Measurements from ENCODE around the gene TRAPPC6A.

The TRAPPC6A gene

DNA sequence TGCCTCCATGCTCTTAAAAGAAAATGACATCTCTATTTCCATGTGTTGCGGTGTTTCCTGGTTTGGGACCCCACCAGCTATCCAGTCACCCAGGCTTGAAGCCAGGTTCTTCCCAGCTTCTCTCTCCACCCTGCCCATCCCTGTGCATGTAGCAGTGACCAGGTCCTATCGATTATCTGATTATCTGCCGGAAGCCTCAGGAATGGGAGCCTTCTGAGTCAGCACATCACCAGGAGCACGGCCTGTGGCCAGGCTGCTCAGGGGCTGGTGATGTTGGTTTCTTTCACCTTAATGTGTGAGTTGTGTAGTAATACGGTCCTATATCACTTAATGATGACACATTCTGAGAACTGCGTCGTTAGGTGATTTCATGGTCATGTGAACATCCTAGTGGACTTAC is 51.4 kb downstream of the TRAPPC6A start:
- DNase-seq: no peak

DNA sequence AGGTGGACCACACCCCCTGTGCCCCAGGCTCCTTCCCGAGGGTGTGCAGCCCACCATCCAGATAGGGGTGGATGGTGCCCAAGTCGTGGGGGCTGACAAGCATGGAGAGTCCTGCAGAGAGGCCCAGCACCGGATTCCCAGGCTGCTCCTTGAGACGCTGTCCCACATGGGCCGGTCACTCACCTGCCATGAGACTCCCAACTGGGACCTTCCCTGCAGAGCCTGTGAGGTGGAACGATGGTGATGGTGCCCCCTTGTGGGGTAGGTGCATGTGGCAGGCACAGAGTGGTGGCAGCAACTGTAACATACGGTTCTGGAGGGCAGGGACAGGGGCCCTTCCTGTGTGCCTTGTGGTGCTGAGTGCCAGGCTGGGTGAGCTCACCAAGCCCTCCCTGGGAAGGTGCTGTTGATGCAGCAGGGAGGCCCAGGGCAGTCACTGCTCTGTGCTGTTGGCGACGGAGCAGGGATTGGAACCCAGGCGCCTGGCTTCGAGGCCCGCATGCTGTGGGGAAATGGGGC is 52.0 kb downstream of the TRAPPC6A start:
- peak; percentile 10 to 69 (median 33) for DNase-seq

GRCh38 chr19:45125360-45125759 is 52.7 kb downstream of the TRAPPC6A start:
- DNase-seq: no peak

- no peak for DNase-seq
Measured at GRCh38 chr19:45124021-45124420, 54.0 kb downstream of the TRAPPC6A start.

DNA sequence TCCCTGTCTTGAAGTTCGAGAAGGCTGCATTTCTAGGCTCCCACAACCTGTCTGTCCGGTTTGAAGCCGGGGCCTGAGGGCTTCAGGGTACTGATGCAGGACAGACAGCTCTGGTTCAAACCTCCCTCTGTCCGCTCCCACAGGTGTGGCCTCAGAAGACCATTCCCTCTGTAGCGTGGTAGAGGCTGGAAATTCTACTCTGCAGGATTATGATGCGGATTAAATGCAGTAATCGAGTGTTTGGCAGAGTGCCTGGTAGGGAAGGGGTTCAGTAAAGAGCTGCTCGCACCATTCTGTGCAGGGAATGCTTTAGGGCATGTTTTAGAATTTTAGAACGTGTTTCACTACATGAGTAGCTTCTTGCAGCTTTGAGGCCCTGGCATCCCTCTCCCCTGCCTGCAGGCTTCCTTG is 54.6 kb downstream of the TRAPPC6A start:
- no peak for DNase-seq

GRCh38 chr19:45122832-45123231 is 55.2 kb downstream of the TRAPPC6A start:
- no peak for DNase-seq

DNA sequence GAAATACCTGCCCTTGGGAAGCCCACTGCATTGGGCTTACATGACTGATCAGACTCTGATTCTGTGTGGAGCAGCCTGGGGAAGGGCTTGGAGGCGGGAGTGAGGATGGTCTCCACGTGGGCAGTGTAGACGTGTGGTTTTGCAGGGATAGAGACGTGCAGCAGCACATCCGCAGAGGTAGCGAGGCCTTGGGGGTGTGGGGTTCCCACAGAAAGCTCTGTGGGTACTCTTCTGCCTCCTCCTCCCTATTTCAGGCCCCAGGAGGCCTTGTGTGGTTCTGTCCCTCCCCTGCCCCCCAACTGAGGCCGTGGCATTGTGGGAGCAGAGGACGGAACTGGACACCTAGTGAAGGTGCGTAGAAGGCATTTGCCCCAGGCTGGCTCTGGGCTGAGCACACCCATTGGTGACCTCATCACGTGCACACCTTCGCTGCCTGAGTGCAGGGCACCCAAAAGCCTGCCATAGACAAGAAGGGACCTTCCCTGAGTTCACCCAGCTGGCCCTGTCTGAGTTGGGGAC is 56.2 kb downstream of the TRAPPC6A start:
- DNase-seq: no peak

DNA sequence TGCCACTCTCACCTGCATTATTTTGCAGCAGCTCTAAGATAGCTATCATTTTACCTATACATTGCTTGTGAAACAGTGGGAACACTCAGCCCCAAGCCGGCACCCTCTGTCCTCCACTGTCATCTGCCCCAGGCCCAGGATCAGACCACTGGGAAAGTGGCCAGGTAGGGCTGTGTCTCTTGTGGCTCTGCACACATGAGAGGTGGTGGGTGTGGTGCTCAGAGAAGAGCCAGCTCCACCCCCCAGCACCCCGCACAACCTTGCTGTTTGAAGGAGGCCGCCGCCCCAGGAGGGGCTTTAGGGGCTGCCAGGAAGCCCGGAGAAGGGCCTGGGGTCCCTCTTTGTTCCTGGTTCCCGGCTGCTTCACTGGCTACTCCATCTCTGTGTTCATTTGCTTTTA is 58.5 kb downstream of the TRAPPC6A start:
- DNase-seq: no peak

- peak in 2 of 3 experiments; percentile 52 to 67 for DNase-seq
Measured at GRCh38 chr19:45118591-45119355, 59.3 kb downstream of the TRAPPC6A start.

DNA sequence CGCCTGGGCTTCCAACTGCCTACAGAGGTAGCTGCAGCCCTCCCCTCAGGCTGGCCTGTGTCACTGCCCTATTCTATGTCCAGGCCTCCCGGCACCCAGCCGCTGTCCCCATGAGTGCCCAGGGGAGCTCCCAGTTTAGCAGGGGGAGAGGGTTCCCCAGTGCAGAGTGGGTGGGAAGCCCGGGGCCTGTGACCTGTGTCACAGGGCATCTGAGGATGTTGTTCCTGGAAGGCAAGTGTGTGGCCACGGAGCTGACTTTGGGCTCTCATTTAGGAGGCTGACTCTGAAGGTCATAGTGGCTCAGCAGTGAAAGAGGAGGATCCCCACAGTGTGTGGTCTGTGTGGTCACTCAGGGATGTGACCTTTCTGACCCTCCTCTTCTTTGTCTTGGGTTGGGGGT is 59.9 kb downstream of the TRAPPC6A start:
- DNase-seq: peak in 1 of 3 experiments; percentile 24

DNA sequence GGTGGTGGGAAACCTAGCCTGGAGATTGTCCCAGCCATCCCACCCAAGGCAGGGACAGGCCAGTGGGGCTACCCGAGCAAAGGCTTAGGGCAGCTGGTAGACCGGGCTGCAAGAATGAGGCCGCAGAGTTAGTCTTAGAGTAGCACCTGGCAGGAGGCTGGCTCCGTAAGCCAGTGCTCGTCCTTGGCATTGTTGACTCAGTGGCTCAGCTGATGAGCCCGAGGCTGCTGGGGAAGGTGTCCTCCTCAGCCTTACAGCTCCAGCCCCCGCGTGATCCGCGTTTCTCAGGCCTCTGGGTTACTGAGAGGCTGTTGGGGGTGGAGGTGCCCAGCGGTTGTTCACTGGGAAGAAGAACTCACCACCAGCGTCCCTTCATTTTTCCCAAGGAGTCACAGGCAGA is 60.4 kb downstream of the TRAPPC6A start:
- DNase-seq: peak; percentile 55 to 66 (median 57)

- DNase-seq: peak; percentile 59 to 92 (median 74)
Measured at GRCh38 chr19:45117167-45117594, 60.9 kb downstream of the TRAPPC6A start.

DNA sequence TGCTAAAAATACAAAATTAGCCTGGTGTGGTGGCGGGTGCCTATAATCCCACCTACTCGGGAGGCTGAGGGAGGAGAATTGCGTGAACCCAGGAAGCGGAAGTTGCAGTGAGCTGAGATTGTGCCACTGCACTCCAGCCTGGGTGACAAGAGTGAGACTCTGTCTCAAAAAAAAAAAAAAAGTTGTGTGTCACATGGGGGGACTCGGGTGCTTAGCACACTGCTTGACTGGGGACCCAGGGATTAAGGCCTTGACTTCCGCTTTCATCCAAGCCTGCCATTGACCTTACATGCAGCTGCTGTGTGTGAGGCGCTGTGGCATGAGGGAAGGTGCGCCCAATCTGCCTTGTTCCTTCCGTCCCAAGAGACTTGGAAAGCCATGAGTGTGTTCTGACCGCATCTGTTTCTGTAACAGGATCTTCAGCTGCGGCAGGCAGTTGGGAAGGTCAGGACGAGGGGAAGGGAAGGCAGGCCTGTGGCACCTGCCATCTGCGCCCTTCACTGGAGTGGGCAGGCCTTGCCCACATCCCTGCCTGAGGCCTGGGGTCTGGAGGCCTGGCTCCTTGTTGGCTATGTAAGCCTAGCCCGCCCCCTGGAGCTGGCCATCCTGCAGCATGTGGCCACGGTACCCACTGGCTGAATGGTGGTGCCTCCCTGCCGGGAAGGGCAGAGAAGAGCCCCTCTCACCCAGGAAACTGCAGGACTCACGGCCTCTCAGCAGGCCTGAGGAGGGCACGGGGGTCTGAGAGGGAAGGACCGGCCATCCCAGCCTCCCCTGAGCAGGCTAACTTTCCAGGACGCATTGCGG is 62.0 kb downstream of the TRAPPC6A start:
- peak in 2 of 3 experiments; percentile 40 to 93 for DNase-seq

GRCh38 chr19:45114116-45114515 is 63.9 kb downstream of the TRAPPC6A start:
- no peak for DNase-seq

- DNase-seq: peak; percentile 92 to 96 (median 93)
Measured at GRCh38 chr19:45113628-45114027, 64.4 kb downstream of the TRAPPC6A start.

All from NCI-H1417 (cell line).